ENCODE measurements around the gene ADARB2.
"Not testable (repeated sequence)": the region's sequence is repeated elsewhere in the genome, so short reads cannot be mapped to it uniquely, and the experiment has no call there.

The ADARB2 gene

DNA sequence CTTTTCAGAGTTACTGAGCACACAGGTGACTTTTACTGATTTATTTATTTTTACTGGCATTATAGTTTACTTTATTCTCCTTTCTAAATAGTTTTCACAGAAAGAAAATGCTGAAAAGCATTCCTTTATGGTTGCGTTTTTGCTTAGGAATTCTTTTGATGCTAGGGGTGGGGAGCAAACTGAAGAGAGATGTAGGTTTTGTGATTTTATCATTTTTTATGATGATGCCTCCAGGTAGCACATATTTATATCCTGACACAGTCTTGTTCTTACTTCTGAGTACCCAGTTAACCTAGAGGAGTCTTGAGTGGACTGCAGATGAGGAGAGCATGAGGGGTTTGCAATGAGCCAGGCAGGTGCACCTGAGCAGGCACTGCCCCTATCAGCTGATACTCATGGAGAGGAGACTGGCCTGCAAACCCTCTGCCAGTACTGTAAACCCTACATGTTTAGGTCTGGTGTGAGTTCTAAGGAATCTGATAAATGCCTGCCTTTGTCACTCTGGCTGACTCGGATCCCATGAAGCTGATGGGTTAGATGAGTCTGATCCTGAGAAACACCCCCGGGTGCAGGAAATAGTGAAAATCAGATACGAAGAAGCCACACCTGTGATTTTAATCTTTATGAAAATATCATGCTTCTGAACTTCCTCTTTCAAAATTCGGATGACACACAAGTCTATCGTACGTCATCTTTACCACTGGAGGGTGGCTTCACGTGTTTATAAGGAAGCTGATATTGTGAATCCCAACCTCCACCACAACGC lies 378.3 kb downstream of the ADARB2 start:
- DNase-seq (ENCODE audit: low read depth, low spot score) = no peak

DNA sequence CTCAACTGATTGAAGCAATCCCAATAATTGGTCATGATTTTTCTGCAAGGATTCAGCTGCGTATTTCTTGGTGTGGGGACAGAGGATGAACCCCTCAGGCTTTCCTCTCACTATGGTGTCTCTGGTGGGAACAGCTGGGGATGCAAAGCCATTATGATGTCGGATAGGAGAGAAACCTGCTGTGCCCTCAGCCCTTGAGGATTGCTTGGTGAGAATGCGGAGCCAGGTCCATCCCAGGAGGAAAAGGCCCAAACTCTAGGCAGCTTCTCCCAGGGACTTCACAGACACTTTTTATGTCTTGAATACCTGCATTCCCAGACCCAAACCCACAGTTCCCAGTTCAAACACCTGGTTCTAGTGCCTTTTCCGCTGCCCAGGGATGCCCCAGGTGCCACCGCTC lies 379.2 kb downstream of the ADARB2 start:
- DNase-seq (ENCODE audit: low read depth, low spot score) = no peak

DNA sequence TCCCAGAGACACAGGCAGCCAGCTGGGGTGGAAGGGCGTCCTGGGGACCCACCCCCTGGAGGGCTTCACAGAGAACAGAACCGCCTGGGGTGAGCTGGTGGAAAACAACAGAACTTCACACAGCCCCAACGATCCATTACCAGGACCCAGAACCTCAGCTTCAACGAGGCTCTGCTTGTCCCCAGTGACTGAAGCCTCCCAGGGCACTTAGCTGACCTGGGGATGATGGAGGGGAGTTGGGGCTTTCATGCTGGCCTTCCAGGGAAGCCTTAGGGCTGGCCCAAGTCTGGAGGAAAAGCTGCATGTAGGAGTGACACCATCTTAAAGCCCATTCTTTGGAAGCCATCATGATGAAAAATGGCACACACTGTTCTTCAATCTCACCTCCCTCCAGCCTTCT lies 381.0 kb downstream of the ADARB2 start:
- no peak for DNase-seq (ENCODE audit: low read depth, low spot score)

DNA sequence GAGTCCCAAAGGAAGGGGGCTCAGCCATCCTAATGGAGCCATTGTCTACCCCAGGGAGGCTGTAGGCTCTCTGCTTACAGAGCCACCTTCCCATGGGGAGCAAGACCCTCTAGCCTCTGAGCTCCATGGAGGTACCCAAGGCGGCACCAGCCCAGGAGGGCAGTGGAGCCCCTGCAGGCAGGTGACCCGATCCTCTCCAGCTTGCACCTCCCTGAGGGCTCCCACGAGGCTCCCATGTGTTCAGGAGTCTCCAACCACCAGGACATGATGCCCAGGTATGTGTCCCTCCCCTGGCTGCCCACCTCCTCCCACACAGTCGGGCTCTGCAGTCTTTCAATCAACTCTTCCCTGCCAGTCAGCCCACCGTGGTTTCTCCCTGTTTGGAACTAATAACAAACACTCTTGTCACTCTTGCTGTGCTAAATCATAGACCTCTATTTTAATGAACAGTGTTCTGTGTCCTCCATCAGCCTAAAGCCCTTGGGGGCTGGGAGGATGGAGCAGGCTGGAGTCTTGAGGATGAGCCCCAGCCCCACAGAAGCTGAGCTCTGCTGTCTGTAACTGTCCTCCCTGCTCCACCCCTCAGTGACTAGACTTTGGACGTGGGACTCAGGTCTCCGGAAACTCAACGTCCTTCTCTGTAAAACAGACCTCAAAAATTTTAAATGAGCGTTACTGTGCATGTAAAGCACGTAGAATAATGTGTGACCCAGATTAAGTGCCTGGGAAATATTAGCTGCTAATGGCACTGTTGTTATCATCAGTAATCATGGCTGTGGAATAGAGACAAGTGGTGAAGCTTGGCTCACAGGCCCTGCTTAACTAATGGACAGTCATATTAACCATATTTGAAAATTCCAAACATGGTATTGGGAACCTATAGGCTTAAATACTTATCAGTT lies 382.3 kb downstream of the ADARB2 start:
- DNase-seq (ENCODE audit: low read depth, low spot score) = no peak

DNA sequence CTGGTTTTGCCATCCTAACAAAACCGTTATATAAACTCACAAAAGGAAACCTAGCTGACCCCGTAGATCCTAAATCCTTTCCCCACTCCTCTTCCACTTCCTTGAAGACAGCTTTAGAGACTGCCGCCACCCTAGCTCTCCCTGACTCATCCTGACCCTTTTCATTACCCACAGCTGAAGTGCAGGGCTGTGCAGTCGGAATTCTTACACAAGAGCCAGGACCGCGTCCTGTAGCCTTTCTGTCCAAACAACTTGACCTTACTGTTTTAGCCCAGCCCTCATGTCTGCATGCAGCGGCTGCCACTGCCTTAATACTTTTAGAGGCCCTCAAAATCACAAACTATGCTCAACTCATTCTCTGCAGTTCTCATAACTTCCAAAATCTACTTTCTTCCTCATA lies 385.0 kb downstream of the ADARB2 start:
- not testable (repeated sequence) for DNase-seq (ENCODE audit: low read depth, low spot score)

DNA sequence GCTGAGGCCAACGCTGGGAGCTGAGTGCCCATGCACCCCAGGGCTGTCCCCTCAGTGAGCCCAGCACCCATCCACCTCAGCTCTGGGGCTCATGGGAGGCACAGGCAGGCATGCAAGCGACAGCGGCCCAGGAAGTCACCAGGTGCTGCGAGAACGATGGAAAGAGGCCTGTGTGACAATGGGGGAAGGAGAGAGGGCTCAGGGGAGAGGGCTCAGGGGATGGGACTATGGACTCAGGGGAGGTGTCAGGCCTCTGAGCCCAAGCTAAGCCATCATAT lies 388.6 kb downstream of the ADARB2 start:
- DNase-seq (ENCODE audit: low read depth, low spot score) = no peak

DNA sequence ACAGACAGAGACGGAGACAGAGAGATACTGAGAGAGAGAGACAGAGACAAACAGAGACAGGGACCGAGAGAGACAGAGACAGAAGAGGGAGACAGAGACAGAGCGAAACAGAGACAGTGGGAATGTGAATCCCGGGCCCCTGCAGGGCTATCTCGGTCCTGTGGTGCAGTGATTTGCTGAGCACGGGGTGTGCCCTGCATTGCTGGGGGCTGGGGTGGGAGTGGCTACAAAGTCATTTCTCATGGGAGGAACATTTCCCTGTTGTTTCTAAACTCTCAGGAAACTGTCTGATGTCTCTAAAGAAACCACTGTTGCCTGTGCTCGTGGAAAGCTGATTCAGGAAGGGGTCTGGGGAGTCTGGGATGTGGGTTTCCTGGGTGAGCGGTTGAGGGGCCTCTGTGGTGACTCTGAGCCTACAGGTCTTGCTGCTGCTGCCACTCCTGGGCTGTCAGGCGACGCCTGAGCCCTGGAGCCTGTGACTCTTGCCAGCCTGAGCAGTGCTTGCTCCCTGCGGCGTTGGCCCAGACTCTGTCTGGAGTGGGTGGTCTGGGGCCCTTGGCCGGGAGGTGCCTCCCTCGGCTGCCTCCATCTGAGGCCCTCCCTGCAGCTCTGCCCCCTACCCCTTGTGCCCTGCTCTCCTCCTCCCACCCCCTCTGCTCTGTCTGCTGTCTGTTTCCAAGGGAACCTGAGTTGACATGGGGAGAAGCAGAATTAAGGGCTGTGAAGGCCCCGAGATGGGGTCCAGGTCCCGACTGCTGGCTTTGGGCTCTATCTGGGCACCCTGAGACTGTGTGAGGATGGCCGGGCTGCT lies 389.2 kb downstream of the ADARB2 start:
- no peak for DNase-seq (ENCODE audit: low read depth, low spot score)

DNA sequence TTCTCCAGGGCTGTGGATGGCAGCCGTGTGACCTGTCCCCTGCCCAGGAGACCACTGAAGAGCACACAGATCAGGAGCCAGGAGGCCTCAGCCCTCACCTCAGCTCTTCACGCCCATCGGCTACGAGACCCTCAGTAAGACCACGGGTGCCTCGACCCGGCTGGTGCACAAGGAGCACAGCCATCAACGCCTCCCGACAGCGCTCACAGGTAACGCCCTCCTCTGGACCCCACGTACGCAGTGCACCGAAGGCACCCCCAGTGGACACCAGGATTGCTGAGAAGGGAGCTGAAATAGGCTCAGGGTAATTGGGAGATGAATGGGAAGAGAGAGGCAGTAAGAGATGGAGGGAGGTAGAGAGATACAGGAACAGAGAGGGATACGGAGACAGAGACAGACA lies 389.8 kb downstream of the ADARB2 start:
- no peak for DNase-seq (ENCODE audit: low read depth, low spot score)

DNA sequence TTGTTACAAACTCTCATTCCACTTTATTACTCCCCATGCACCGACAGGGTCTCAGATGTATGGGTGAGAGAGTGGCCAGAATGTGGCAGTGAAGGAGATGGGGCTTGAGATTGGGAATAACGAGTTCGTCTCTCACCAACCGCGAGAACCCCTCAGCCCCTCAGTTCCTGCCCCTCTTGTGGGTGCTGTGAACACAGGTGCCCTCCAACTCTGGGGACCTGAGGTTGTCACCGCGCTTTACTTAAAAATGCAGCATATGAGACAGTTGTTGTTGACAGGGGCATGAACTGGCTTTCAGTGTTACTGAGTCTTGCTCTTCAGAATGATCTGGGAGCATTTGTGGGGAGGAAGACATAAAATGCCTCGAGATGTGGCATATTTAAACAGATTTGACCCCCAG lies 391.1 kb downstream of the ADARB2 start:
- DNase-seq (ENCODE audit: low read depth, low spot score) = no peak

DNA sequence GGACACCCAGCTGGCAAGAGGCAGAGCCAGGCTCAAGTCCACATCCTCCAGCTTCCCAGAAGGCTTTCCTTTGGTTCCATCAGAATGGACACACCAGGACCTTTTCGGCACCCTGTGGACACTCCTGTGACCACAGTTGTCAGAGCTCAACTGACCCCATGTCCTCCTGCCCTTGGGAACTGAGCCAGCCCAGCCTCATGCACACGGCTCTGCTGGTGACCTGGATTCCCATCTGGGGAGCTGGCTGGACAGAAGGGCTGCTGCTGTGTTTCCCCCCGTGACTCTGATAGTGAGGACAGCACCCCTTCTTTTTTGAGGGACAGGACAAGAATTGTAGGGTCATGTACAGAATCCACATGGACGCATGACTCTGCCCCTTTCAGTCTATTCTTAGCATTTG lies 392.0 kb downstream of the ADARB2 start:
- DNase-seq (ENCODE audit: low read depth, low spot score) = no peak

DNA sequence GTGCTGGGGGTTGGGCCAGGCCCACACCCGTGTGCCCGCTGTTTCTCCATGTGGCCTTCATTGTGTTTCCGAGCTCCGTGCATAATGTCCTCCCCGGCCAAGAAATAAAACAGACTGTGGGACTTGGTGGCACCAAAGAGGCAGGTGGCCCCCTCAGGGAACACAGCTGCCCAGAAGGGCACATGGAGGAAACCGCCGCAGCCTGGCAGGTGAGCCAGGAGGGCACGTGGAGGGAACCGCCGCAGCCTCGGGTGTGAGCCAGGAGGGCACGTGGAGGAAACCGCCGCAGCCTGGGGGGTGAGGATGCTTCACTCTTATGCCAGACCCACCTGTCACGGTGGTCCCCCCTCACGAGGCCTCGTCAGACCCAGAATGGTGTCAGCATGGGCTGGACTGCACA lies 392.5 kb downstream of the ADARB2 start:
- DNase-seq (ENCODE audit: low read depth, low spot score) = no peak

DNA sequence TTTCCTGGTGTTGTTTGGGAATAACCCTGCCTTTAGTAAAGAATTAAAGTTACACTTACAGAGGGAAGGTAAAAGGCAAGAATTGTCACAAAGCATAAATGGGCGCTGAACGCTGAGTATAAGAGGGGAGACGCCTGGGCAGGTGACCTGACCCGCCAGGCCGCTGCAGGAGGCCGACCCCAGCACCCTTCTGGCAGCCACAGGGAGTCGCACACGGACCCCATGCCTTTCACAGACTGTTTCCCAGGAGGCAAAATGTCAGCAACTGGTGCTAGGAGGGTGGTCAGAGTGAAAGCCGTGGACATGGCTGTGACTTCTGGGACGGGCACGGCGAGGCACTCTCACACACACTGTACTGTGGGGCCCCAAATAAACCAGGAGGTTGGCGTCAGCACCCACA lies 392.9 kb downstream of the ADARB2 start:
- no peak for DNase-seq (ENCODE audit: low read depth, low spot score)

DNA sequence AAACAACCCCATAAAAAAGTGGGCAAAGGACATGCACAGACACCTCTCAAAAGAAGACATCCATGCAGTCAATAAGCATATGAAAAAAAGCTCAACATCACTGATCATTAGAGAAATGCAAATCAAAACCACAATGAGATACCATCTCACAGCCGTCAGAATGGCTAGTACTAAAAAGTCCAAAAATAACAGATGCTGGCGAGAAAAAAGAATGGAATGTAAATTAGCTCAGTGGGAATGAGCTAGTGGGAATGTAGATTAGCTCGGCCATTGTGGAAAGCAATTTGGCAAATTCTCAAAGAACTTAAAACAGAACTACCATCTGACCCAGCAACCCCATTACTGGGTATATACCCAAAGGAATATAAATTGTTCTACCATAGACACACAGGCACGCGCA lies 394.1 kb downstream of the ADARB2 start:
- no peak for DNase-seq (ENCODE audit: low read depth, low spot score)

DNA sequence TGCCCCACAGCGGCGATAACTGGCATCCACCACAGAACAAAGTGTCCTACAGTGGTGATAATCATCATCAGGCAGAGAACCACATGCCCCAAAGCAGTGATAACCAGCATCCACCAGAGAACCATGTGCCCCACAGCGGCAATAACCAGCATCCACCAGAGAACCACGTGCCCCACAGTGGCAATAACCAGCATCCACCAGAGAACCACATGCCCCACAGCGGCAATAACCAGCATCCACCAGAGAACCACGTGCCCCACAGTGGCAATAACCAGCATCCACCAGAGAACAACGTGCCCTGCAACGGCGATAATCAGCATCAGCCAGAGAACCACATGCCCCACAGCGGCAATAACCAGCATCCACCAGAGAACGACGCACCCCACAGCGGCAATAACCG lies 396.3 kb downstream of the ADARB2 start:
- DNase-seq (ENCODE audit: low read depth, low spot score) = not testable (repeated sequence)

DNA sequence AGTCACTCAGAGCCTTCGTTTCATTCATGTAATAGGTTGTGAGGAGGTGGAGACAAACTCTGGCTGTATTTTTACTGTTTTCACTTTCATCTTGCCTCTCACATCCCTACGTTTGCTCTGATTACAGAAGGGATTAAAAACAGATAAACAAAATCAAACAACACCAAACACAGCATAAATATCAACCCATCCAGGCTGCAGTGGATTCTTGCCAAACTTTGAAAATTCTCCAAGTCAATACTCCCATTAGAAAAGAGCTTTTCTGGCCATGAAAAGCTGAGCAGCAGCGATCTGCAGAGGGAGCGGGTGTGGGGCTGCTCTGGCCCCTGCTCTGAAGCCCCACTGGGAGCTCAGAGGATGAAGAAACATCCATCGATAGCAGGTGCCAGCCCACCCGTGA lies 397.9 kb downstream of the ADARB2 start:
- no peak for DNase-seq (ENCODE audit: low read depth, low spot score)

DNA sequence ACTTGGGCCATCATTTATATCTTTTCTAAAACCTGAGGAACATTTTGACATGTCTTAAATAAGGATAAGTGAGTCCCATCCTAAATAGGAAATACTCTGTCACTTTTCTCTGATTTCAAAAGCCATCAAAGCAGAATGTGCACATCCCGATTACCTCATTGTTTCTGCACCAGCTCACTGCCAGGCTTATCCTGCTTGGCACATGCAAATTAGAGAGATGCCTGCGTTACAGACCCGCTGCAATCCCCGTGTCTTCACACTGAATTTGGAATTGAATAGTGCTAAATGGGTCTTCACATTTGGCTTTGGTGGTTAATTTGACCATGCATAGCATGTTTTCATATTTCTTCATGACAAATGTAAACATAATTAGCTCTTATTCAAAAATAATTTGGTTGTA lies 401.7 kb downstream of the ADARB2 start:
- DNase-seq (ENCODE audit: low read depth, low spot score) = no peak

DNA sequence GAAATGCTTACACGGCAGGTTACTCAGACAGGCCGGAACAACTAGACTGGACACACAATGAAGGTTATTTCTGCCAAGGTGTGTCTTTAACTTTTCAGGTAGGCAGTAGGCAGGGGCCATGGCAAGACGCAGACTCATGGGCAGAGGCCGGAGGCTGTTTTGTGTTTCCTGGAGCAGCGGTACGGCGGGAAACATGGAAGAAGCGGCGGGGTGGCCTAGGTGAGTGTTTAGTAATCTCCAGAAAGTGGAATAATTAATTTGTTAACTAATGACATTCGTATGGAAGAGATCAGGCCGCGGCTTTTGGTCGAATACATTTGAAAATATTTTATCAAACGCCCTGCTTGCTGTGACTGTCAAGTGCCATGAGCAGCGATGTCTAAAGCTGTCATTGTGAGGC lies 403.3 kb downstream of the ADARB2 start:
- no peak for DNase-seq (ENCODE audit: low read depth, low spot score)

DNA sequence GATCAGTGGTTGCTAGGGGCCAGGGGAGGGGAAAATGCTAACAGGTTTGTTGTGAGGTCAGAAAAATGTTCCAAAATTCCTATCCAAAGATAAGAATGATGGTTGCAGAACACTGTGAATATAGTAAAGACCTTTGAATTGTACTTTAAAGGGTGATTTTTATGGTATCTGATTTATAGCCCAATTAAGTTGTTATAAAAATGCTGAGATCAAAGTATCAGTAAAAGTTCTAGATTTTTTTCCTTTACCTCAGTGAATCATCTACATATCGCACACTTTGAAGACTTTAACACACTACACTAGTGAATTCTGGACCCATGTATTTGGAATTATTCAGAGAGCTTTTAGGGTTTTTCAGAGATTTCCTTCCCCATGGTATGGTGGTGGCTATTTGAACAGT lies 405.8 kb downstream of the ADARB2 start:
- no peak for DNase-seq (ENCODE audit: low read depth, low spot score)

DNA sequence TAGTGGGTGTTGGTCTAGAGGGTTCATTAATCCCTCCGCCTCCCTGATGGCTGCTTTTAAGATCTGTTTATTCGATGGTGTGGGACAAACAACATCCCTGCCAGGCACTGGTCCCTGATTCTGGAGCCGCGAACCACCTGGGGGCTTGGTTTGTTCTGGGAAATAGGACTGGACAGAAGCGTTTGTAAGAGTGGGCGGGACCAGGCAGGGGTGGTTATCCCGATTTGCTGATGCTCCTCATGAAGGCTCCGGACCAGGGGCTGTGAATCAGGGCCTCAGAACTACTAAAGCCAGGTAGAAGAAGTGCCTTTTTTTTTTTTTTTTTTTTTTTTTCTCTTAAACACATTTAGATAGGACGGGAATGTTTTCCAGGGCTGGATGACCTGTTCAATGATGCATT lies 407.7 kb downstream of the ADARB2 start:
- no peak for DNase-seq (ENCODE audit: low read depth, low spot score)

DNA sequence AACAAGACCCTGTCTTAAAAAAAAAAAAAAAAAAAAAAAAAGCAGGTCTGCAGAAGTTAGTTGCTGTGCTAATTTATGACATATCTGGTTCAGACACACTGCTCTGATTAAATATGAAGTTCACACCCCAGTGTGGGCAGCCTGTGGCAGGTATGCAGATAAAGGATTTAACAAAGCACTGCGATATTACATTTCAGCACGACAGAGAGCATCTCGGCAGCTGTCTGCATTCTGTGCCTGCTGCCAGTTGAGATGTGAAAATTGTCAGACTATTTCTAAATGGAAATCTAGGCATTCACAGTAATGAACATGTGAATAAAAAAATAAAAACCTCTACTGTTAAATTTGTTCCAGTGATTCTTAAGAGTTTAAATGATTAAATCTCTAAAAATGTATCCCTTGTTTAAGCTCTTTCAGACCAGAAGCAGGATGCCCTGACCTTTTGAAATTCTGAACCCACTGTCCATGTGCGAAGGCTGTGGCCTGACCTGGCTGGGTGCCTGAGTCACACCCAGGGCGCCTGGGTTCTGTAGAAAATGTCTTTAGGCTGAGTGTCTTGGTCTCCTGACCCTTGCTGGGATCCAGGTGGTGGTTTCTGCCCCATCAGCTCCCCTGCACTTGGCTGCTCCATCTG lies 408.2 kb downstream of the ADARB2 start:
- no peak for DNase-seq (ENCODE audit: low read depth, low spot score)

DNA sequence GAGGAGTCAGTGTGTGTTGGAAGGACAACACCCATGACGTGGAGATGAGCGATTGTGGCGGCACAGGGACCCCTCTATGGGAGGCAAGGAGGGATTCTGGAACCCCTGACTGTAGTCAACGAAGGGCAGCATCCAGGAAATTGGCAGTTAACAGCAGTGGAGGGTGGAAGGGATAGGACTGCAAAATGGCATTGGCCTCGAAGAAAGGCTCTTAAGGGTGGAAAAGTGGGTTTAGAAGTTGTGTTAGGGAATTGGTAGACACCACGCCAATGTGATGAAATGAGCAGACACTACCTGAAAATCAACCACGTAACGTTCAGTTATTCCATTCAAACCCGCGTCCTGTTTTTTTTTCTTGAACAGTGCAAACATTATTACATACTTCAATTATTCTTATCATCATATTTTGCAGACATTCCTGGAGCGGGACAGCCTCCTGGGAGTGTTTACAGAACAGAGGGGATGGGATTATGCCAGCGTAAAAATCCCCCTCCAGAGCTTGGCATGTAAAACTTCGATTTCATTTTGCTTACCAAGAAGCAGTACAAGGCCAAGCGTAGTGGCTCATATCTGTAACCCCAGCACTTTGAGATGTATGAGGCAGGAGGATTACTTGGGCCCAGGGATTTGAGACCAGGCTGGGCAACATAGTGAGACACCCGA lies 409.0 kb downstream of the ADARB2 start:
- no peak for DNase-seq (ENCODE audit: low read depth, low spot score)

Measured in smooth muscle cell of the brain vasculature (primary cell).